Activated naive CD8-positive, alpha-beta T cell treated with anti-CD3 and anti-CD28 coated beads for 36 hours (primary cell): ENCODE data around the gene FAM237A. TPM values are rescaled to one million over a fixed set of nuclear protein-coding genes. Genes with fewer than 3 reads are reported as not detected.

ENCODE experiments used
- DNase-seq: peaks from one replicate; pipeline ENCODE4 v3.0.0; 2021
- H3K27ac Mint-ChIP-seq: one replicate; pipeline ENCODE4 v1.8.0; 2022; ENCODE audit warnings: mild to moderate bottlenecking, moderate library complexity, mixed read lengths
- H3K27me3 Mint-ChIP-seq: one replicate; pipeline ENCODE4 v1.8.0; 2022; ENCODE audit warnings: mild to moderate bottlenecking, mixed read lengths
- H3K36me3 Mint-ChIP-seq: one replicate; pipeline ENCODE4 v1.8.0; 2021; ENCODE audit warnings: mild to moderate bottlenecking, mixed read lengths
- H3K4me1 Mint-ChIP-seq: one replicate; pipeline ENCODE4 v1.8.0; 2021; ENCODE audit warnings: mixed read lengths
- H3K4me3 Mint-ChIP-seq: one replicate; pipeline ENCODE4 v1.8.0; 2022; ENCODE audit warnings: mild to moderate bottlenecking, moderate library complexity, mixed read lengths
- H3K9me3 Mint-ChIP-seq: one replicate; pipeline ENCODE4 v1.8.0; 2022; ENCODE audit warnings: mixed read lengths
- total RNA-seq, 2 experiments: library from RNA; stranded (reverse); gene quantifications; one replicate each; pipeline ENCODE4 v1.2.3, GENCODE V29; 2021

FAM237A gene
- not detected for total RNA-seq

DNA sequence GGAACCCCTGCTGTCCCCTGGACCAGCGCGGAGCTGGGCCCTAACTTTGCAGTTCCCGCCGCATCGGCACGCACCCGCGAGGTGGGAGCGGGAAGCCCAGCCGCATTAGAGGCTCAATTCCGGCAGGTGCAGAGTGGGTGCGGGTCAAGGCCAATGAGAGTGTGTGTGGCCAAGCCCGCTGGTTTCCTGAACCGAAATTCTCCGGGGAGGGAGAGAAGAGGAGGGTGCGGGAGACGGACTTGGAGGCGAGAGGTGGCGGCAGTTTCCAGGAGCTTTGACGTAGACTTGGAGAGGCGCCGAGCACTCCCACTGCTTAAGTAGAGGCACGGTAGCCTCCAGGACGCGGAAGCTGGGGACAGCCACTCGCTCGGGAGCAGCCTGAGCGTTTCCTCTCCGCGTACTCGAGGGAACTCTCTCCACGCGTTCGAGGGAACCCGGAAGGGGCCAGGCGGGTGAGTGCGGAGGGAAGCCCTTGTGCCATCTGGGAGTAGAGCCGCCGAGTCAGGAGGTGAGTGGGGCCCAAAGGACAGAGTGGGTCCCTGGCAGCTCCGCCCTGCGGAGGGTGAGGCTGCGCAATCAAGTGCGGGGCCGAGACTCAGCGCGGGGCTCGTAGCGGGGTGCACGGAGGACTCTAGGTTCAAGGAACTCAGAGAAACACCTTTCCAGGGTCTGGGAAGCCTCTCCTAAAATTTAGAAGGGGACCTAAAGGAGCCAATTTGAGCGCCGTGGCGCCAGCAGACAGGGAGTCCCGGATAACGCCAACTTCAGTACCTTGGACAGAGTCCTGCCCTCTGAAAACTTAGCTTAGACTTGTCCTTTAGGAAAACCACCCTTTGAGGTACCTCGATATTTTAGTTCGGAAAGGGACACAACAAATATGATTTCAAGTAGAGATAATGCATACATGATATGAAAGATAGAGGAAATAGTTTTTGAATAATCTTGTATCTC is at the start of gene FAM237A:
FAM237A (plus strand) TSS at position 413 of the 951 bp plus-strand sequence. CDS start 1,750 bp downstream, outside the sequence.
- no peak within 1 kb of the TSS for H3K27ac Mint-ChIP-seq
- no peaks in the 10 kb centered on the region for H3K4me1 Mint-ChIP-seq
- H3K4me3 Mint-ChIP-seq, result no peak within 1 kb of the TSS
- H3K27me3 Mint-ChIP-seq, result peaks cover 24% of the 10 kb centered on the region
- H3K9me3 Mint-ChIP-seq, result peaks cover 2% of the 10 kb centered on the region
- peak; percentile 6 for DNase-seq
- H3K36me3 Mint-ChIP-seq, result no peaks in the 10 kb centered on the region

DNA sequence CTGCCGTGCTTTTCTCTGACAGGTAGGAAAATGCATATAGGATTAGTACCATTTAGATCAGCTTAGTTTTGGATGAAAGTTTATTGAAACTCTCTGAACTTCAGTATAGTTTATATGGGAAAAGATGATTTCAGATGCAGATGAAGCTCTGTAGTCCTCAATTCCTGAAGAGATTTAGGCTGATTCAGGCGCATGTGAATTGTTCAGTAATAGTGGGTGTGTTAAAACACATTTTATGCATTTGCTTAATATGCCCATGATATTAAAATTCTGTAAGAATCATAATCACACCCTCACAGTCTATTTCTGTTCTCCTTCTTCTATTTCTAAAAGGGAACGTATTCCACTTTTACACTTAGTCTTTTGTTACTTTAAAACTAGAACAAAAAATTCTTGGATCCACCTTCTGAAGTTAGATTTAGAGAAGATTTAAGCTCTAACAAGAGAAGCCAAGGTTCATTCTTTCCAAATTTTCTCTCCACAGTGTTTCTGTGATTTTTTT is 44.5 kb upstream of the FAM237A start:
- no peak overlapping the region for H3K4me3 Mint-ChIP-seq
- H3K27ac Mint-ChIP-seq, result no peak overlapping the region
- no peaks in the 10 kb centered on the region for H3K9me3 Mint-ChIP-seq
- no peak for DNase-seq
- H3K27me3 Mint-ChIP-seq, result peaks cover 12% of the 10 kb centered on the region
- no peaks in the 10 kb centered on the region for H3K4me1 Mint-ChIP-seq
- no peaks in the 10 kb centered on the region for H3K36me3 Mint-ChIP-seq

DNA sequence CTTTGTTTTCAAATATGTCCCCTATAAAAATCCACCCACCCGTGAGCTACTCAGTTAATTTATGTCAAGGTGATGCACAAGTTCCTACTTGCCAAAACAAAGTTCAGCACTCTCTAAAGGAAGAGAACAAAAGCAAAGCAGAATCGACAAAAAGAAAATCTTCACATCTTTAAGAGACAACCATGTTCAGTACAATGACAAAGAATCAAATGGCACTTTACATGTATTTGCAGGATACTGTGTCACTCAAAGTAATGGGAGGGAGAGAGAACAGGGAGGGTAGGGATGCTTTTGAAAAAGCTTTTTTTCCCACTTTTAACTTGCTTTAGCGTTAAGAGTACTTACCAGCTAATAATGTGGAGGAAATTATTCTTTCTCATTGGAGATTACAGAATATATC is 39.0 kb upstream of the FAM237A start:
- Mint-ChIP-seq H3K27ac (no peak overlapping the region), H3K27me3 (peaks cover 17% of the 10 kb centered on the region), H3K4me1 (no peaks in the 10 kb centered on the region), H3K9me3 (no peaks in the 10 kb centered on the region), H3K4me3 (no peak overlapping the region), H3K36me3 (no peaks in the 10 kb centered on the region)
- DNase-seq, result no peak

DNA sequence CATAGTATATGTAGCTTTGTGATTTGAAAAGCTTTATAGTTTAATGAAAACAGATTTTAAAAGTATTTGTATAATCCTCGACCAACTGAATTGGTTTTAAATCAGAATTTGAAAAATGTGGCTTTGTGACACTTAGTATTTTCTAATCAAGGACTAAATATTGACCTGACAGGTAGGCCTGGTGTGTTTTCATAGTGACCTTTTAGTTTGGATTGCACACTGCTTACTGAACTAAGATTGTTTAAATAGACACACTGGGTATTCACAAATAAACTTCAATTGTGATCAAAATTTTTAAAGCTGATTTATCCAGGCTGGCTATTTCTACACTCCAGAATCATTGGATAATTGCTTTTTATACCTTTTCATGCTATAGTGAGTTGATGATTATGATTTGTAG is 31.8 kb upstream of the FAM237A start:
- no peaks in the 10 kb centered on the region for H3K36me3 Mint-ChIP-seq
- no peaks in the 10 kb centered on the region for H3K27me3 Mint-ChIP-seq
- H3K9me3 Mint-ChIP-seq, result no peaks in the 10 kb centered on the region
- DNase-seq, result no peak
- H3K4me3 Mint-ChIP-seq, result no peak overlapping the region
- no peaks in the 10 kb centered on the region for H3K4me1 Mint-ChIP-seq
- H3K27ac Mint-ChIP-seq, result no peak overlapping the region

DNA sequence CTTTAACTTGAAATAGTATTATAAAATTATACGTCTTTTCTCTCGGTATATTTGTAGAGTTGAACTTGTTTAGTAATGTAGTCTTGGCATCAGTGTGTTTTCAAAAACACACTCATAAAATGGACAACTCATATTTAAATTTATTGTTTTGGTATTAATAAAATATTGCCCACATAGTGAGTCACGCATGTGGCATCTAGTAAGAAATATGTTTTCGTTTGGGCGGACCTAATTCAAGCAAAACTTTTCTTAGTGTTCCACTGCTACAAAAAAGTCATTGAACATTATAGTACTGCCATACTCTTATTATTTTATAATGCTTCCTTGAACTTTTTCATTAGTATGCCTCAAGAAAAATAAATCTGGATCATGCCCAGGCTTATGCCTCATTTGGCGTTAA is 31.1 kb upstream of the FAM237A start:
- Mint-ChIP-seq H3K36me3 (no peaks in the 10 kb centered on the region), H3K4me1 (no peaks in the 10 kb centered on the region), H3K27me3 (no peaks in the 10 kb centered on the region), H3K9me3 (no peaks in the 10 kb centered on the region), H3K4me3 (no peak overlapping the region), H3K27ac (no peak overlapping the region)
- DNase-seq, result no peak

DNA sequence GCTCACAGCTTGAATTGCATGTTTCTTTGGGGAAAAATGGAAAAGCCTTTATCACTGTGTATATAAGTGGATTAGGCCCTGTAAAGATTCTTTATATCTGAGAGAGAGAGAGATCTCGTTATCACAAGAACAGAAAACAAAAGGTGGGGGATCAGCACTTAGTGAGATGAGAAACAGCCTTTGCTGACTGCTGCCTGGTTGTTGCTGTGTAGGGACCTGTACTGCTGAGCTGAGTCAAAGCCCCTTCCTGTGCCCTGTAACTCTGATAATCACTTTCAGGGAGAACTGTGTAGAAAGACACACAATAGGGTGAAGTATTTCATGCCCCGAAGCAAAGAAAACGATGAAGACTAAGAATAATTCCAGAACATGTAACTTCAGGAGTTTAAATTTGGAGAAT is 30.6 kb upstream of the FAM237A start:
- no peaks in the 10 kb centered on the region for H3K36me3 Mint-ChIP-seq
- H3K27me3 Mint-ChIP-seq, result no peaks in the 10 kb centered on the region
- no peaks in the 10 kb centered on the region for H3K4me1 Mint-ChIP-seq
- no peak overlapping the region for H3K27ac Mint-ChIP-seq
- H3K9me3 Mint-ChIP-seq, result no peaks in the 10 kb centered on the region
- DNase-seq, result no peak
- no peak overlapping the region for H3K4me3 Mint-ChIP-seq

DNA sequence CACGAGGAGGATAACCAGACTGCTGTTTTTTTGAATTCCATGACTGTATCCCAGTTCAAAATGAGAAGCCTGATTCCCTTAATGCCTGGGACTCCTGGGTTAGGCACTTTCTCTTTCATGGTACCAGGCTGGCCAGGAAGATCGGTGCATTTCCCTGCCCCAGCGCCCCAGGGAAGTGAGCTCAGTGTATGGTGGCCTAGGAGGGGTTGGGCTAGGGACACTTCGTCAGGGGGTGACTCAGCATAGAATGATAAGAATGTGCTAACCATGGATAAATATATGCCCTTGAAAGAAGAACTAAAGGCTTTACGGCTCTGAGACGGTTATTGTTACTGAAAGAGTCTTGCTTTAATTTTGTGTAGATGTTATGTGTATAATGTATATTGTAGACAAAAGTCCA is 27.5 kb upstream of the FAM237A start:
- Mint-ChIP-seq H3K27me3 (no peaks in the 10 kb centered on the region), H3K4me3 (no peak overlapping the region), H3K27ac (no peak overlapping the region), H3K9me3 (no peaks in the 10 kb centered on the region), H3K36me3 (no peaks in the 10 kb centered on the region), H3K4me1 (no peaks in the 10 kb centered on the region)
- DNase-seq, result no peak

DNA sequence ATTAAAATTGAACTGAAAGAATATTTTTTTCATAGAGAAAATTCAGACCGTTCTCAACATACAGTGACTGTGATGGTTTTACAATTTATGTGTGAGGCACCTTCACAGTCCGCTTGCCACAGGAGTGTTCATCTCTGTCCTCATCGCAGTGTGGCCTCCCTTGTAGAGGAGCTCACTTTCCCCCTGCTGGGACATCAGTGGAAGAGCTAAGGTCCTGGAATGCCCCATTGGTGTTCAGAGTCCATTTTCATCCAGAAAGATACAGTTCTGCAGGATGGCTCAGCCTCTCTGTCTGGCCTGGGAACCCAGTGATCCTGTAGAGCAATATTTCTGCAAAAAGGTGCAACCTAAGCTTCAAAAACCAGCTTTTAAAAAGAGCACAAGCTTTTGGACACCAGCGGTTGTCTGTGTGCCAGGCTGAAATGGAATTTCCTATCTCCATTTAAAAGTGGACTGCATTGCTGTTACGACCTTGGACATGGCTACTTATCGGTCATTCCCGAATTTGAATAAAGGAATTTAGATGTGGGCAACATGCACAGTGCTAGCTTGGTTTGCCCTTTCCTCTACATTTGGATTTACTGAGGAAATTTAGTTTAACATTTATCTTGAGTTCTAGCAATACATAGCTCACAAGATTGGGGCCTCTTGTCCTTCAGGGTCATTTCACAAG is 26.7 kb upstream of the FAM237A start:
- no peak for DNase-seq
- Mint-ChIP-seq H3K27me3 (no peaks in the 10 kb centered on the region), H3K4me3 (no peak overlapping the region), H3K9me3 (no peaks in the 10 kb centered on the region), H3K36me3 (no peaks in the 10 kb centered on the region), H3K4me1 (no peaks in the 10 kb centered on the region), H3K27ac (no peak overlapping the region)

DNA sequence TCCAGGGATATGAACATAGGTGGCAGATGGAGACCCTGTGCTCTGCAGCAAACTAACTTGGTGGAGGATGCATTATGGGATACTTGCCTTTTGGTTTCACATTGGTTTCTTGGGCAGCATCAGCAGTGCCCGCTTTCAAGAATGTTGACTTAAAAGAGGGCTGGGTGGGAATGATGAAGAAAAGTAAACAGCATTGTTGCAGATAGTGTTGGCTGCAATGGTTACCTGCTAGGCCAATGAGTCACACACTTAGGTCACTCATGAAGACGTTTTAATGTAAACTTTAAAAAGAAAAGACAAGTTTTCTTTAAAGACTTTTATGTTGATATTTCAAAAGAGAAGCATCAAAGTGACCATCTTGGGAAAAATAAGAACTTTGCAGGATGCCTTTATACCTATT is 26.1 kb upstream of the FAM237A start:
- Mint-ChIP-seq H3K27me3 (peaks cover 3% of the 10 kb centered on the region), H3K27ac (no peak overlapping the region), H3K36me3 (no peaks in the 10 kb centered on the region), H3K4me3 (no peak overlapping the region), H3K4me1 (no peaks in the 10 kb centered on the region), H3K9me3 (no peaks in the 10 kb centered on the region)
- DNase-seq, result no peak

DNA sequence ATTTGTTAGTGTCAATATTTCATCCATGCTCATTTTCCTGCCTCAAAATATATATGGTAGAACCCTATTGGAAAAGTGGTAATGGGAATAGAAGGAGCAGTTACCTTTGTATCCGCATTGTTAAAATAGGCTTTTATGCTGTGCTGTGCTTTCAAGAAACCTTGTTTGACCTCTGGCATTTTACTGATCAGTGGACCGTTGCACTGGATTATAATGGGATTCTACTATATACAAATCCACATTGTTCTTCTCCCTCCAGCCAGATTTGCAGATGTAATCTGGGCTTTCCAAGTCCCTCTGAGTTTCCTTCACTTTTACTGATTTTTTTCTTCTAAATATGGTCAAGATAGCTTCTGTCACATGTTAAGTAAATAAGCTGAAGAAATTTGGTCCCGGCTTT is 23.3 kb upstream of the FAM237A start:
- no peak for DNase-seq
- Mint-ChIP-seq H3K27me3 (peaks cover 6% of the 10 kb centered on the region), H3K9me3 (no peaks in the 10 kb centered on the region)

DNA sequence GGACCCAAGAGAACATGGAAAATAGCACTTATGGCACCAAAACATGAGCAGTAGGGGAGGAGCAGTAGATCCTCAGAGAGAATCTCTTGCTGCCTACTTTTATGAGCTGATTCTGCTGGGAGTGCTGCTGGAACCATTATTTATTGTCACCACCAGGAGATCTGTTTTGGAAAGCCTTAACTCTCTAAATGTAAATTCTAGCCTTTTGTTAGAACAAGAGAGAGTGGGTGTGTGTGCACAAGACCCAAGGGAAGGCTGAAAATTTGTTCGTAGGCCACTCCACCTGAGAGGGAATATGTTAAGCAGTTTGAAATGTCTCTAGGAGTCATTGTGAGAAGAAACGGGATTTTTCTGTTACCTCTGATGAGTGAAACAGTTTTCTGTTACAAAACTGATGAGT is 16.2 kb upstream of the FAM237A start:
- Mint-ChIP-seq H3K4me3 (no peak overlapping the region), H3K9me3 (no peaks in the 10 kb centered on the region), H3K4me1 (no peaks in the 10 kb centered on the region), H3K36me3 (no peaks in the 10 kb centered on the region), H3K27ac (no peak overlapping the region), H3K27me3 (peaks cover 14% of the 10 kb centered on the region)
- DNase-seq, result no peak

More for the DNA sequence above, 23.3 kb upstream of the FAM237A start:
- Mint-ChIP-seq H3K4me3 (no peak overlapping the region), H3K27ac (no peak overlapping the region), H3K36me3 (no peaks in the 10 kb centered on the region), H3K4me1 (no peaks in the 10 kb centered on the region)

DNA sequence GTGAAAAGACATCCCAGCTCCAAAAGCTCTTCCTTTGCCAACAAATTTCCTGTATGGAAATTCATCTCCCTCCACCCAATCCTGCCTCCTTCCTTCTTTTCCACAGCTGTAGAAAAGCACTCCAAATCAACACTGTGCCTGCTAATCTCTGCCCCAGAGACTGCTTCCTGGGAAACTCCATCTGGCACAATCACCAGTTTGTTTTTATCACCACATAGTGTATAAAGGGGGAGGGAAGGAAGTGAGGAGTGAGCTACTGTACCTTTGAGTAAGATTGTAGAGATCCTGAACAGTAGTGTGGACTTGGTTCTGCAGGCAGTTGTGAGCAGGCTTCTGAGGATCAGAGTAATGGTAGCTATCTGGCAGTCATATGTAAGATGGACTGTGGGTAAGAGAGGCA is 14.7 kb upstream of the FAM237A start:
- H3K27me3 Mint-ChIP-seq, result peaks cover 11% of the 10 kb centered on the region
- no peaks in the 10 kb centered on the region for H3K9me3 Mint-ChIP-seq
- DNase-seq, result no peak
- no peaks in the 10 kb centered on the region for H3K36me3 Mint-ChIP-seq
- no peak overlapping the region for H3K4me3 Mint-ChIP-seq
- H3K4me1 Mint-ChIP-seq, result no peaks in the 10 kb centered on the region
- H3K27ac Mint-ChIP-seq, result no peak overlapping the region

DNA sequence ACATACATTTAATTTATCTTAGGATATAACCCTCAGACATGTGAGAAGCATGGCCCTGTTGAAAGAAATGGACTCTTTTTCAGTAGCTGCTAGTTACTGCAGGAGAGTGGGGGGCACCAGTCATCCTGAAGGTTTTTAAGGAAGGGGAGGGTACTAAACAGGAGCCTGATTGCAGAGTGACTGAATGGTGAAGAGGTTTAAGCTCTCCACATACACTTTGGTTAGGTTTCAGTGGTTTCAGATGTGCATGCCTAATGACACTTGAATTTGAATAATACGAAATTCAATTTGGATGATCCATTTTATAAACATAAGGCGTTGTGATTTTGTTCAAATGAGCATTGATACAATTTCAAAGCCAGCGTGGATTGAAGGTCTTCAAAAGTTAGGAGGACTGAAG is 10.9 kb upstream of the FAM237A start:
- Mint-ChIP-seq H3K9me3 (no peaks in the 10 kb centered on the region), H3K4me3 (no peak overlapping the region), H3K4me1 (no peaks in the 10 kb centered on the region), H3K36me3 (no peaks in the 10 kb centered on the region), H3K27me3 (peaks cover 11% of the 10 kb centered on the region), H3K27ac (no peak overlapping the region)
- DNase-seq, result no peak

DNA sequence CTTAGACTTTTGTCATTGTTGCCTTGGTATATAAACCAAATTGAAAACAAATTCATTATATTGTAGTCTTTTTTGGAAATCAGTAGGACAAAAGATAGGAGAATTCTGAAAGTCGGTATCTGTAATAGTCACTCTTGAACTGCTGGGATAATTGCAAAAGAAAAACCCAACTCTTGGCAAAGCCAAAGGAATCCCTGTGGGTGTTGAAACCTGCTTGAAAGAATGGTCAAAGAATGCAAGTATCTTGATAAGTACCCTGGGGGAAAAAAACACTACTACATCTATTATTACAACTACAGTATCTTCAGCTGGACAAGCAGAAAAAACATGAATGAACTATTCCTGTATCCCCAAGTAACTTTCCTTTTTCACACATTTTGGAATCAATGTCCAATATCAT is 7.3 kb upstream of the FAM237A start:
- no peaks in the 10 kb centered on the region for H3K36me3 Mint-ChIP-seq
- H3K27me3 Mint-ChIP-seq, result no peaks in the 10 kb centered on the region
- DNase-seq, result no peak
- H3K4me1 Mint-ChIP-seq, result no peaks in the 10 kb centered on the region
- H3K27ac Mint-ChIP-seq, result no peak overlapping the region
- no peaks in the 10 kb centered on the region for H3K9me3 Mint-ChIP-seq
- no peak overlapping the region for H3K4me3 Mint-ChIP-seq

DNA sequence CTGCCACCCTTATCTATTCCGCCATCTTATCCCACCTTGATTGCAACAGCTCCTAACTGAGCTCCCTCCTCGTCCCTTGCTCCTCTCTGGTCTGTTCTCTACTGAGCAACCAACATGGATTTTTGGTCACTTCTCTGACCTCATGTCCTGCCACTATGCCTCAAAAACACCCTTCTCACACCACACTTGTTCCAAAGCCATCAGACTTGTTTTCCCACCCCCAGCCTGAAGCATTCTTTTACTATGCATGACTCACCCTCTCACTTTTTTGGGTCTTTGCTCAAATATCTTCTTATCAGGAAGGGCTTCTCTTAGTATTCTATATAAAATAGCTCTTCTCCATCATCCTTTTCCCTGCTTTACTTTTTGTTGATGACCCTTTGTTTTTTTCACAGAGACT is 2.7 kb upstream of the FAM237A start:
- DNase-seq, result no peak
- peaks cover 2% of the 10 kb centered on the region for H3K9me3 Mint-ChIP-seq
- H3K27me3 Mint-ChIP-seq, result peaks cover 13% of the 10 kb centered on the region
- no peak overlapping the region for H3K4me3 Mint-ChIP-seq
- no peak overlapping the region for H3K27ac Mint-ChIP-seq
- H3K36me3 Mint-ChIP-seq, result no peaks in the 10 kb centered on the region
- no peaks in the 10 kb centered on the region for H3K4me1 Mint-ChIP-seq
